HG02623 (cell line): ENCODE results near the gene FCGR2B.
"Not testable (repeated sequence)": the region's sequence is repeated elsewhere in the genome, so short reads cannot be mapped to it uniquely, and the experiment has no call there.

ENCODE experiments used
- ATAC-seq: cut with Tn5 transposase; IDR thresholded peaks from one replicate; pipeline ENCODE4 v1.9.1; 2021; ENCODE audit warnings: moderate library complexity; ENCODE audit not compliant: unreplicated experiment

Gene FCGR2B

GRCh38 chr1:161662684-161663339 is at the start of gene FCGR2B:
TSS of gene FCGR2B (plus strand) at chr1:161663143. CDS start at chr1:161663242, 99 bp downstream.
- ATAC-seq, result peak; percentile 53

GRCh38 chr1:161616417-161616816 is 46.5 kb upstream of the FCGR2B start:
- ATAC-seq, result not testable (repeated sequence)

GRCh38 chr1:161618517-161618916 is 44.4 kb upstream of the FCGR2B start:
- ATAC-seq, result not testable (repeated sequence)

GRCh38 chr1:161620399-161620798 is 42.5 kb upstream of the FCGR2B start:
- ATAC-seq, result not testable (repeated sequence)

- ATAC-seq, result peak; percentile 38
Measured at GRCh38 chr1:161621181-161622000, 41.6 kb upstream of the FCGR2B start.

GRCh38 chr1:161622054-161622453 is 40.9 kb upstream of the FCGR2B start:
- ATAC-seq, result peak; percentile 25

- ATAC-seq, result not testable (repeated sequence)
Measured at GRCh38 chr1:161623401-161624051, 39.4 kb upstream of the FCGR2B start.

- not testable (repeated sequence) for ATAC-seq
Measured at GRCh38 chr1:161624605-161625004, 38.3 kb upstream of the FCGR2B start.

GRCh38 chr1:161626445-161627146 is 36.3 kb upstream of the FCGR2B start:
- ATAC-seq, result not testable (repeated sequence)

- not testable (repeated sequence) for ATAC-seq
Measured at GRCh38 chr1:161630128-161630742, 32.7 kb upstream of the FCGR2B start.

- ATAC-seq, result no peak
Measured at GRCh38 chr1:161631076-161631475, 31.9 kb upstream of the FCGR2B start, which contains the start of gene FCGR3B. TSS of gene FCGR3B (minus strand) at chr1:161631176. CDS start at chr1:161631094, 82 bp downstream.

GRCh38 chr1:161634993-161635392 is 27.9 kb upstream of the FCGR2B start:
- not testable (repeated sequence) for ATAC-seq

- ATAC-seq, result not testable (repeated sequence)
Measured at GRCh38 chr1:161636189-161636782, 26.7 kb upstream of the FCGR2B start.

- ATAC-seq, result not testable (repeated sequence)
Measured at GRCh38 chr1:161636976-161637375, 26.0 kb upstream of the FCGR2B start.

- not testable (repeated sequence) for ATAC-seq
Measured at GRCh38 chr1:161638251-161638993, 24.5 kb upstream of the FCGR2B start.

- ATAC-seq, result not testable (repeated sequence)
Measured at GRCh38 chr1:161639203-161639602, 23.7 kb upstream of the FCGR2B start.

GRCh38 chr1:161642697-161643096 is 20.2 kb upstream of the FCGR2B start:
- ATAC-seq, result not testable (repeated sequence)

- ATAC-seq, result not testable (repeated sequence)
Measured at GRCh38 chr1:161643481-161644208, 19.3 kb upstream of the FCGR2B start.
